ENCODE results near the gene PKIG.

GRCh38 chr20:44644230-44644617, 61.8 kb downstream of the PKIG start:
- no peak for TF ChIP-seq EP300 (IDR thresholded peaks at IDR 0.05)
- no peak for TF ChIP-seq CTCF (IDR thresholded peaks at IDR 0.05)
